Activated naive CD4-positive, alpha-beta T cell (primary cell): ENCODE measurements around the gene NFATC1.

ENCODE experiments used
- DNase-seq, 4 experiments: peaks; one replicate each; lab custom pipeline; 2025; lab: John Stamatoyannopoulos, UW

Gene NFATC1

GRCh38 chr18:79389689-79390088 lies 6.0 kb upstream of the NFATC1 start:
- no peak for DNase-seq

- no peak for DNase-seq
Observed at GRCh38 chr18:79392226-79392625, 3.5 kb upstream of the NFATC1 start.

GRCh38 chr18:79393181-79393634 lies 2.5 kb upstream of the NFATC1 start:
- DNase-seq: no peak

- DNase-seq: peak in 1 of 4 experiments; percentile 30
Observed at GRCh38 chr18:79393635-79394533, 1.8 kb upstream of the NFATC1 start.

GRCh38 chr18:79394534-79395307 lies 1.0 kb upstream of the NFATC1 start:
- peak in 3 of 4 experiments; percentile 31 to 51 (median 50) for DNase-seq

GRCh38 chr18:79395308-79395640 lies 456 bp upstream of the NFATC1 start:
- DNase-seq: no peak

- peak in 1 of 4 experiments; percentile 42 for DNase-seq
Observed at GRCh38 chr18:79396431-79397246, 909 bp downstream of the NFATC1 start.

GRCh38 chr18:79397247-79397829 lies 1.6 kb downstream of the NFATC1 start:
- no peak for DNase-seq

- no peak for DNase-seq
Observed at GRCh38 chr18:79397830-79398761, 2.4 kb downstream of the NFATC1 start.

- DNase-seq: no peak
Observed at GRCh38 chr18:79399275-79400081, 3.7 kb downstream of the NFATC1 start.

GRCh38 chr18:79400091-79400590 lies 4.4 kb downstream of the NFATC1 start:
- peak in 2 of 4 experiments; percentile 66 to 70 for DNase-seq

GRCh38 chr18:79400591-79401381 lies 5.1 kb downstream of the NFATC1 start:
- peak in 1 of 4 experiments; percentile 40 for DNase-seq

GRCh38 chr18:79401494-79402208 lies 5.9 kb downstream of the NFATC1 start:
- no peak for DNase-seq

- no peak for DNase-seq
Observed at GRCh38 chr18:79402209-79402576, 6.5 kb downstream of the NFATC1 start.

- no peak for DNase-seq
Observed at GRCh38 chr18:79402977-79403722, 7.4 kb downstream of the NFATC1 start.

- no peak for DNase-seq
Observed at GRCh38 chr18:79403723-79404566, 8.2 kb downstream of the NFATC1 start.

GRCh38 chr18:79404567-79404910 lies 8.8 kb downstream of the NFATC1 start:
- no peak for DNase-seq
